GM18505 (cell line): ENCODE results near the gene C10orf95.
"Not testable (repeated sequence)": the region's sequence is repeated elsewhere in the genome, so short reads cannot be mapped to it uniquely, and the experiment has no call there.

Source experiments
- ATAC-seq: cut with Tn5 transposase; IDR thresholded peaks from one replicate; pipeline ENCODE4 v1.9.1; 2021; ENCODE audit not compliant: unreplicated experiment
- POLR2A ChIP-seq: IDR thresholded peaks from 4 replicates; pipeline ENCODE4 v1.6.1; 2011; ENCODE audit warnings: borderline replicate concordance; ENCODE audit not compliant: insufficient read depth, insufficient read length; ENCODE audit errors: extremely low read depth

Gene C10orf95

DNA sequence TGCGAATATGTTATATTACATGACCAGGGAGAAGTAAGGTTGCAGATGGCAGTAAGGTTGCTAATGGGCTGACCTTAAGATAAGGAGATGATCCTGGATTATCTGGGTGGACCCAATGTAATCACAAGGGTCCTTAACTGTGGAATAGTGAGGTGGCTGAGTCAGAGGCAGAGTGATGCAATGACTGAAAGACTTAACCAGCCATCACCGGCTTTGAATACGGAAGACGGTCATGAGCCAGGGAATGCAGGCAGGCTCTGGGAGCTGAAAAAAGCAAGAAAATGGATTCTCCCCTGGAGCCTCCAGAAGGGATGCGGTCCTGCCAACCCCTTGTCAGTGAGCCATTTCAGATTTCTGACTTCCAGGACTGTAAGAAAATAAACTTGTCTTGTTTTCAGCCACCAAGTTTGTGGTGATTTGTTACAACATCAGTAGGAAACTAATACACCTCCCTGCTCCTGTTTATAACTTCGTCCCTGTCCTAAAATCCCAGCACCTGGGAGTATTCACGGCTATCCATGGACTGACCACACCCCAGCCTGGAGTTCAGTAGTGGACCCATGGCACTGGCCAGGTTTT lies 4.6 kb upstream of the C10orf95 start:
- no peak for TF ChIP-seq POLR2A
- no peak for ATAC-seq

DNA sequence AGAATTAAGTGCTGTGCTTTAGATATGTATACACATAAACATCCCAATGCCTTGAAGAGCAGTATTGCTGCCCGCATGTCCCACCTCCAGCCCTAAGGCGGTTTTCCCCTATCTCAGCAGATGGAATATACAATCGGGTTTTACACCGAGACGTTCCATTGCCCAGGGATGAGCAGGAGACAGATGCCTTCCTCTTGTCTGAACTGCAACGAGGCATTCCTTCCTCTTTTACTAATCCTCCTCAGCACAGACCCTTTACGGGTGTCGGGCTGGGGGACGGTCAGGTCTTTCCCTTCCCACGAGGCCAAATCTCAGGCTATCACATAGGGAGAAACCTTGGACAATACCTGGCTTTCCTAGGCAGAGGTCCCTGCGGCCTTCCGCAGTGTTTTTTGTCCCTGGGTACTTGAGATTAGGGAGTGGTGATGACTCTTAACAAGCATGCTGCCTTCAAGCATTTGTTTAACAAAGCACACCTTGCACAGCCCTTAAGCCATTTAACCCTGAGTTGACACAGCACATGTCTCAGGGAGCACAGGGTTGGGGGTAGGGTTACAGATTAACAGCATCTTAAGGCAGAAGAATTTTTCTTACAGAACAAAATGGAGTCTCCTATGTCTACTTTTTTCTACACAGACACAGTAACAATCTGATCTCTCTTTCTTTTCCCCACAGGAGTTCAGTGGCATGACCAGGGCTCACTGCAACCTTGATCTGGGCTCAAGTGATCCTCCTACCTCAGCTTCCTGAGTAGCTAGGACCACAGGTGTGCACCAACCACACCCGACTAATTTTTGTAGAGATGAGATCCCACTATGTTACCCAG lies 3.5 kb upstream of the C10orf95 start:
- ATAC-seq: not testable (repeated sequence)

DNA sequence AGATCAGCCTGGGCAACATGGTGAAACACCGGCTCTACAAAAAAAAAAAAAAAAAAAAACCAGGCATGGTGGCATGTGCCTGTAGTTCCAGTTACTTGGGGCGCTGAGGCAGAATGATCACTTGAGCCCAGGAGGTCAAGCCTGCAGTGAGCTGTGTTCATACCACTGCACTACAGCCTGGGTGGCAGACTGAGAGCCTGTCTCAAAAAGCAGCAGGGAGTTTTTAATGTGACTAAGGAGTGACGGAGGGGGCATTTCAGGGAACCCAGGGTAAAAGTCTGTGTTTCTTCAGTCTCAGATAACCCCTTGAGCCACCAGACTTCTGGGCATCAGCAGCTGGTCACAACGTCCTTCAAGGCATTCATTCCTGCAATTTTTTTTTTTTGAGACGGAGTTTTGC lies 2.2 kb upstream of the C10orf95 start:
- TF ChIP-seq POLR2A: no peak
- ATAC-seq: no peak

DNA sequence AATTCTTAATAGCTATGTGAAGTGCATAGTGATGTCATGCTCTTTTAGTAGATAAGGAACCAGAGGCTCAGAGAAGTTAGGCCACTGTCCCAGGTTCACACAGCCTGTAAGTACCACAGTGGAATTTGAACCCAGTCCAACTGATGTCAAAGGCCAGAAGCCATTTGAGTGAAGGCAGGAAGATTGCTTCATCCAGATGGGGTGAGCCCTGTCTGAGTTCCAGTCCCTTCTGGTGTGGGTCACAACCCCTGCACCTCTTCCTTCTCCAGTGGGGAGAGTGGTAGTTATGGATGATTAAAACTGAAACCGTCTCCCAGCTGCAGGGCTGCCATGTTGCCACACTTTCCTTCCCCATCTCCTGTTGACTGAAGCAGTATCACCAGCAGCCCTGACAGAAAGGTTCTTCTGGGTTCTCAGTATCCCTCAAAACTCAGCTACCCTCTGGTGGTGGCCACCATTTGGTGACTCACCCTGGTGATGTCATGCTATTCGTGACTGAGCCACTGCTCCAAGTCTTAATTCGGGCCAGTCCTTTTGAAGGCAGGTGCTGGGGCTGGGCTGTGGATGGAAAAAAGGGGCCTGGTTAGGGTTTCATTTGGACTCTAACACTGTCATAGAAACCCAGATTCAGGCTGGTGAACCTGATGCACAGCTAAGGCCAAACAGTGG lies 1.5 kb upstream of the C10orf95 start:
- TF ChIP-seq POLR2A: no peak
- no peak for ATAC-seq

DNA sequence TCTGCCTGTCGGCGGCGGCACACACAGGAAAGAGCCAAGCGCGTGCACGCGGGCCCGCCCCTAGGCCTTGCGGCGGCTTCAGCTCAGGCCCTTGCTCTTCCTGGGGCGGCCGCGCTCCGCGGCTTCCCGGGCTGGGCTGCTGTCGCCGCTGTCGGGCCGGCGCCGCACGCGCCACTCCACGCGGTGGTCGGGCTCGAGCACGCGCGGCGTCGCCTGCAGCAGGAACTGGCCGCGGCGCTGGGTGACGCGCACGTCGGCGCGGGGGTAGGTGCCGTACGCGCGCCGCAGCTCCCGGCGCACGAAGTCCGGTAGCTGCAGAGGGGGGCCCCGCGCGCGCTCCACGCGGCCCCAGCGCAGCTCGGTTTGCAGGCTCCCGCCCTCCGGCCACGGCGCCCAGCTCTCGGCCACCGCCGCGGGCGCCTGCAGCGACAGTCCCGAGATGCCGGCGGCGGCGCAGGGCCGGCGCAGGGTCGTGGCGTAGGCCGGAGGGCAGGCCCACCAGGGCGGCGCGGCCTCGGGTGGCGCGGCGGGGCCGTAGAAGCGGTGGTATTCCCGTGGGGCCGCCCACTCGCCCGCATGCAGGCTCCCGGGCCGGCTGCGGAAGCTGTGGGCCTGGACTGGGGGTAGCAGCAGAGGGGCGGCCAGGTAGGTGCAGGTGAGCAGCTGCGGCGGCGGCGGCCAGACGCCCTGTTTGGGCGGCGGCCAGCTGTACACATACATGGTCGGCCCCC lies 804 bp downstream of the C10orf95 start:
- ATAC-seq: peak; percentile 77
- TF ChIP-seq POLR2A: peak; percentile 84

DNA sequence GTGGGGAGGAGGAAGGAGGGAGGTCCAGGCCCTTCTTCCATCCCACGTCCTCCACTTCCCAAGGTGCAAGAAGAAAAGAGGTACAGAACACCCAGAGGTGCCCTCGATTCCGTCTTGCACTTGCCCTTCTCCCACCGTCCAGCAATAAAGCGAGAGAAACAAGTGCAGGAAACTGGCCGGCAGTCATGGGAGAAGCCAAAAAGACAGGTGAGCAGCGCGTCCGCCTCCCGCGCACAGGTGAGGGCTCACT lies 1.3 kb downstream of the C10orf95 start:
- ATAC-seq: no peak
- no peak for TF ChIP-seq POLR2A

DNA sequence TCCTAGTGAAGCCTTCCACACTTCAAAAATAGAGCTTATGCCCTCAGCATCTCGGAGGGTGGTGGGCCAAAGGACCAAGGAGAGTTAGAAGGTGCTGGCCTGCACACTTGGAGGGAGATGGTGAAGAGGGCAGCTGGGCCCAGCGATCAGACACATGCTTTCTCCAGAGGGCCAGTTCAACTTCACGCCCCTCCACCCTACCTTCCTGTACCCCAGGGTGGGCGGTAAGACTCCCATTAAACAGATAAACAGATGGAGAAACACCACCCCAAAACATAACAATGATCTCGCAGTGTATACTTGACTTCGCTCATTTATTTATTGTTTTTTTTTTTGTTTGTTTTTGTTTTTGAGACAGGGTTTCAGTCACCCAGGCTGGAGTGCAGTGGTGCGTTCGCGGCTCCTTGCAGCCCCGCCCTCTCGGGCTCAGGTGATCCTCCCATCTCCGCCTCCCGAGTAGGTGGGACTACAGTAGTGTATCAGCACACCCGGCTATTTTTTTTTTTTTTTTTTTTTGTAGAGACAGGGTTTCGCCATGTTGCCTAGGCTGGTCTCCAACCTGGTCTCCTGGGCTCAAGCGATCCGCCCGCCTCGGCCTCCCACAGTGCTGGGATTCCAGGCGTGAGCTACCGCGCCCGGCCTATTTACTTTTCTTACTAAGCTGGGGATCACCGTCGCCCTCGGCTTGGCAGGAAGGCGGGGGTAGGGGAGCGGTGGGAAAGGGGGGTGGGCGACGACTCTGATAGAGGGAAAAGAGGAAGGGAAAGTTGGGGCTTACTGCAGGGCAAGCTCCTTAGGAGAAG lies 1.8 kb downstream of the C10orf95 start:
- ATAC-seq: peak; percentile 39
- no peak for TF ChIP-seq POLR2A

DNA sequence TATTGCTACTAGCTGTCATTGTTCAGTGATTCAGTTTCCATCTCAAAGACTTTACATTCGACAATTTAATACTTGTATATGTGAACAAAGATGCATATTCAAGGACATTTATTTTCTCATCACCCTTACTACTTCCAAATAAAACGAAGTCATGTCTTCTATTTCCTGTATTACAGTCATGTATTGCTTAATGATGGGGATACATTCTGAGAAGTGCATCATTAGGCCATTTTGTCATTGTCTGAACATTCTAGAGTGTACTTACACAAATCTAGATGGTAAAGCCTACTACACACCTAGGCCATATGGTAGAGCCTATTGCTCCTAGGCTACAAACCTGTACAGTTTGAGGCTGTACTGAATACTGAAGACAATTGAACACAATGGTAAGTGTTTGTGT lies 6.5 kb downstream of the C10orf95 start:
- no peak for TF ChIP-seq POLR2A
- ATAC-seq: no peak

DNA sequence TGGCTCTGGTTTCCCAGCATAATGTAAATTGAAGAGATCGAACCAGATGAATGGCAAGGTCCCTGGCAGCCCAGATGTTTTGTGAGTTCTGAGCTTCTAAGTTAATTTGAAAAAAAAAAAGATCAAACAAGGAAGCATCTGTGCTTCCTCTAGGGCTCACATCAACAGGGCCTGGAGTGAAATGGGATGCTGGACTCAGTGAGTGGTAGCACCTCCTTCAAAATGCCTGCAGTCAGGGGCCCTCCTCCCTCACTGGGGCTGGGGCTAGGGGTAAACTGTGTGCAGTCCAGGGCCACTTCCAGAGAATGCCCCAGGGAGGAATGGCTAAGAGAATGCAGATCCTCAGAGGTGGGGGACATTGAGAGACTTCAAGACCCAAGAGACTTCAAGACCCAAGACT lies 13.0 kb downstream of the C10orf95 start:
- no peak for TF ChIP-seq POLR2A

DNA sequence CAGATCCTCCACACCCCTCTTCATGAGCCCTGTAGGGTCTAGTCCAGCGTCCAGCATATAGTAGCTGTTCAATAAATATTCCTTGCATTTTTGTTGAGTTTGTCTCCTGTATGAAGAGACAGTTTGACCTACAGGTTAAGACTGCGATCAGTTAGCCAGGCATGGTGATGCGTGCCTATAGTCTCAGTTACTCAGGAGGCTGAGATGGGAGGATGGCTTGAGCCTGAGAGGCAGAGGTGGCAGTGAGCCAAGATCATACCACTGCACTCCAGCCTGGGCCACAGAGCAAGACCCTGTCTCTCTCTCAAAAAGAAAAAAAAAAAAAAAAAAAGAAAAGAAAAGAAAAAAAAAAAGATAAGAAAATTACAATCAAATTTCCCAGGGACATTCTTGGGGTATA lies 13.8 kb downstream of the C10orf95 start:
- no peak for ATAC-seq
- no peak for TF ChIP-seq POLR2A

More for the DNA sequence above, 13.0 kb downstream of the C10orf95 start:
- ATAC-seq: no peak

DNA sequence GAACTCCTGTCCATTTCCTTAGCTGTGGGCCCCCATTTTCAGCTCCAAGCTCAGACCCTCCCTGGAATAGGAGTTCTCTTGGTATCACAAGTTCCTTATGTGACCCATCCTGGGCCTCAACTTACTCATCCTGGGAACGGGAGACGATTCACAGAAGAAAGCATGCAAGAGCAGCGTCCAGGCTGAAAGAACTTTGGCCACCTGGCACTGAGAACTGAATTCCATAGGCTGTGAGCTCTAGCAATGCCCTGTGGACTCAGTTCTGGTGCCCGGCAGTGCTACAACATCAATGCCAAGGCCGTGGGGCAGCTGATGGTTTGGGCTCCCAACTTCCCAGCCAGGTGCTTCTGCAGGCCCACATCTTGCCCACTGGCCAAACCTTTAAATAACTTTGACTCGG lies 15.0 kb downstream of the C10orf95 start:
- TF ChIP-seq POLR2A: no peak
- no peak for ATAC-seq

DNA sequence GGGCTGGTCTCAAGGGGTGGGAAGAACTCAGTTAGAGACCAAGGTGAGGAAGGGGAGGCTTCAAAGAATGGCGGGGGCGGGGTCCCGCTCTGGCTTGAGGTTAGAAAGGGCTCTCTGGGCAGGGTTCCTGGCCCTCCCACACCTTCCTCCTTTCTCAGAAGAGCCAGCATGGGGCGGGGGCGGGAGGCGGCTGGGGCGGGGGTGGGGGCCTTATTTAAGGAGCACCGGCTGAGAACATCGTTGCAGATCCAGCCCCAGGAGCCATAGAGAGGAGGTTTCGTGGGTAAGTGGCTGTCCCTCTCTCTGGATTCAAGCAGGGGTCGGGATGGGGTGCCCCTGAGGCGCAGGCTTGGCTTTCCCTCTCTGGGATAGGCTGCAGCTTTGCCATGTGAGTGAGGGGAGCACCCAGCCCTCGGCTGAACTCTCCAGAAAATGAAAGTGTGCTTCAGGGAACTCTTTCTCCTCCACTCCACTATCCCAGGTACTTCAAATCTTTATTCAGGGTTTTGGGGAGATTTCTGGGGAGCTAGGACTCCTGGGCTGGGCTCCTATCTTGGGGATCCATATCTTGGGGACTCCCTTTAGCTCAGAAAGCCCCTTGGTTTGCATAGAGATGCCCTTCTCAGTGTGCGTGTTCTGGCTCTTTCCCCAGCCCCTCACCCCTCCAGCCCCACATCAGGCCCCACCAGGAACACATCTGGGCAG lies 15.7 kb downstream of the C10orf95 start:
- ATAC-seq: no peak
- peak; percentile 79 for TF ChIP-seq POLR2A

DNA sequence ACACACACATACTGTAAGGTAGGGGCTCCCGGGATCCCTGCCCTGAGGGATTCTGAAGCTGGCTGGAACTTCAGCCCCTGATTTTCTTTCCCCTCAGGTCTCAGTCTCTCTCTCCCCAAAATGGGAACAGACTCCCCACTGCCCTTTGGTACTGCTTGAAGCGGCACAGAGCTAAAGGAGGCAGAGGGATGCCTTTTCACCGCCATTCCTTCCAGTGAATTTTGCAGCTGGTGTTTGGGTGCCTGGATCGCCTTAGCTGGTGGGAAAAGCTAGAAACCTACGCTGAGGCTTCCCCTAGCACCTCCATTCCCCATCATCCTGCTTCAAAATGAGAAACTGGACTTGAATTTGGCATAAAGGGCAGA lies 16.2 kb downstream of the C10orf95 start:
- TF ChIP-seq POLR2A: no peak
- ATAC-seq: no peak

DNA sequence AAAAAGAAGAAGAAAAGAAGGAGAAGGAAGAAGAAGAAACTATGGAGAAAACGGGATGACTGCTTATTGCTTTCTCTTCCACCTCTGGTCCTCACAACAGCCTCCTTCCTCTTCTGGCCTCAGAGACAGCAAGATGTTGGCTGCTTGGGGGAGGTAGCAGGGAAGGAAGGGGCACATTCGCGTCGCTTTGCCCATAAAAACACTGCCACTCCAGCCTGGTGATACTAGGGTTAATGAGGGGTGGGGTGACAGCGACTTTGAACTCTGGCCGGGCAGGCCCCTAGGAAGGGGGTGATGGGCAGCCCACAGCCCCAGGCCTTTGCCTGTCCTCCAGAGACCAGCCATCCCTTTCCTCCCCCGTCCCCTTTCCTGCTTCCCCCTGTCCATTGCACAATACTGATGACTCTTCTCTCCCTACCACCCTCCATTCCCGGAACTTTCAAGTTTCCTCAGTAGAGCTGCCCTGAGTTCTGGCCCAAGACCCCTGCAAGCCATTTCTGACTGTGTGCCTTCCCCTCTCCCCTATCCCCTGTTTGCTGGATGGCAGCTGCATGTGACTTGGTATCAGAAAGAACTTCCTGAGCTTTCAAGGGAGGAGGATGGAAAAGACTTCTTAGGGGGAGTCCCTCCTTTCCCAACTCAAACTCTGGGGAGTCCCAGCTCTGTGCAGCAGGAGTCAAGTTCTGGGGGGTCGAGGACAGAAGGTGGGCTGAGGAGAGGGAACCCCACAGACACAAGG lies 16.8 kb downstream of the C10orf95 start:
- no peak for TF ChIP-seq POLR2A
- ATAC-seq: no peak
